ENCODE measurements around the gene AIDA.

GRCh38 chr1:222665964-222666363 lies 46.3 kb downstream of the AIDA start:
- TF ChIP-seq, protein P1, sequence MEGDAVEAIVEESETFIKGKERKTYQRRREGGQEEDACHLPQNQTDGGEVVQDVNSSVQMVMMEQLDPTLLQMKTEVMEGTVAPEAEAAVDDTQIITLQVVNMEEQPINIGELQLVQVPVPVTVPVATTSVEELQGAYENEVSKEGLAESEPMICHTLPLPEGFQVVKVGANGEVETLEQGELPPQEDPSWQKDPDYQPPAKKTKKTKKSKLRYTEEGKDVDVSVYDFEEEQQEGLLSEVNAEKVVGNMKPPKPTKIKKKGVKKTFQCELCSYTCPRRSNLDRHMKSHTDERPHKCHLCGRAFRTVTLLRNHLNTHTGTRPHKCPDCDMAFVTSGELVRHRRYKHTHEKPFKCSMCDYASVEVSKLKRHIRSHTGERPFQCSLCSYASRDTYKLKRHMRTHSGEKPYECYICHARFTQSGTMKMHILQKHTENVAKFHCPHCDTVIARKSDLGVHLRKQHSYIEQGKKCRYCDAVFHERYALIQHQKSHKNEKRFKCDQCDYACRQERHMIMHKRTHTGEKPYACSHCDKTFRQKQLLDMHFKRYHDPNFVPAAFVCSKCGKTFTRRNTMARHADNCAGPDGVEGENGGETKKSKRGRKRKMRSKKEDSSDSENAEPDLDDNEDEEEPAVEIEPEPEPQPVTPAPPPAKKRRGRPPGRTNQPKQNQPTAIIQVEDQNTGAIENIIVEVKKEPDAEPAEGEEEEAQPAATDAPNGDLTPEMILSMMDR (IDR thresholded peaks at IDR 0.05) = no peak
- no peak for TF ChIP-seq POLR2AphosphoS5 (IDR thresholded peaks at IDR 0.05)
- TF ChIP-seq EP300 (IDR thresholded peaks at IDR 0.05) = no peak
